Cortex of kidney (tissue), 1 donor: Measurements from ENCODE around the gene FSTL1.

Experiments used
- DNase-seq: peaks from one replicate; lab custom pipeline; 2025; lab: John Stamatoyannopoulos, UW

FSTL1 gene

GRCh38 chr3:120353463-120353862, 97.3 kb downstream of the FSTL1 start:
- no peak for DNase-seq

GRCh38 chr3:120352017-120352416, 98.8 kb downstream of the FSTL1 start:
- DNase-seq: no peak

GRCh38 chr3:120350401-120350941, 100.3 kb downstream of the FSTL1 start:
- DNase-seq: no peak

- no peak for DNase-seq
These were observed 101.0 kb downstream of the FSTL1 start for GRCh38 chr3:120349855-120350125.

- DNase-seq: peak; percentile 52
These were observed 101.6 kb downstream of the FSTL1 start, which contains the start of gene LRRC58 for GRCh38 chr3:120348991-120349854. LRRC58 (minus strand) TSS chr3:120349354; CDS start chr3:120349243, 111 bp downstream.

GRCh38 chr3:120348065-120348990, 102.5 kb downstream of the FSTL1 start:
- no peak for DNase-seq

- no peak for DNase-seq
These were observed 106.4 kb downstream of the FSTL1 start for GRCh38 chr3:120344349-120344748.
